GM12878 (cell line): ENCODE data around the gene KAT2B. TPM values are rescaled to one million over a fixed set of nuclear protein-coding genes. Genes with fewer than 3 reads are reported as not detected.

ENCODE experiments used
- BRCA1 ChIP-seq: IDR thresholded peaks from 2 replicates; pipeline ENCODE4 v1.6.1; 2011; ENCODE audit warnings: low read depth, low read length, improper control_type of control experiment
- KLF5 ChIP-seq: fragments of 450-650 bp; IDR thresholded peaks from 2 replicates; pipeline ENCODE4 v1.6.1; 2014; ENCODE audit warnings: mild to moderate bottlenecking; ENCODE audit not compliant: partially characterized antibody
- NR2C2 ChIP-seq: IDR thresholded peaks from 2 replicates; pipeline ENCODE4 v1.6.1; 2011; ENCODE audit warnings: borderline replicate concordance, low read depth; ENCODE audit not compliant: control insufficient read depth, insufficient read length
- POLR2A ChIP-seq: IDR thresholded peaks from 2 replicates; pipeline ENCODE4 v1.6.1; 2011; ENCODE audit warnings: low read depth, mild to moderate bottlenecking, low read length
- POLR2AphosphoS2 ChIP-seq: IDR thresholded peaks from 2 replicates; pipeline ENCODE4 v1.6.1; 2011; ENCODE audit warnings: low read depth, mild to moderate bottlenecking, low read length, improper control_type of control experiment, moderate library complexity
- TBL1XR1 ChIP-seq: IDR thresholded peaks from 2 replicates; pipeline ENCODE4 v1.6.1; 2012; ENCODE audit warnings: low read depth, low read length, improper control_type of control experiment
- ZBTB33 ChIP-seq: fragments of 450-650 bp; IDR thresholded peaks from 2 replicates; pipeline ENCODE4 v1.6.1; 2017; ENCODE audit warnings: mild to moderate bottlenecking
- ZNF24 ChIP-seq: fragments of 450-650 bp; IDR thresholded peaks from 2 replicates; pipeline ENCODE4 v1.6.1; 2017; ENCODE audit warnings: antibody characterized with exemption, mild to moderate bottlenecking
- polyA plus RNA-seq, 11 experiments: library from polyadenylated mRNA; depleted of rRNA in 4 of 11; unstranded in 6 of 11; stranded (reverse) in 5 of 11; fragments of >200 nt; fragmentation: Nextera tagmentation in 4 of 11; fragmentation: Illumina TruSeq in 1 of 11; extraction: Ambion mirVana in 4 of 11; extraction: Trizol in 1 of 11; gene quantifications; 1 replicate in 1 of 11; 2 replicates in 10 of 11; pipeline versions ENCODE4 v1.2.1 to v1.2.3, GENCODE V29; 2011 to 2016; ENCODE audit warnings: inconsistent platforms in 2 of 11, missing spikeins in 2 of 11, low read depth in 1 of 11
- total RNA-seq, 4 experiments: library from RNA; depleted of rRNA in 3 of 4; stranded (reverse); fragments of >200 nt in 3 of 4; fragmentation: Illumina TruSeq in 1 of 4; extraction: Trizol in 1 of 4; gene quantifications; 2 replicates each; pipeline versions ENCODE4 v1.2.1 to v1.2.3, GENCODE V29; 2013 to 2021
- TF ChIP-seq, protein P1 (sequence below): fragments of 450-650 bp; IDR thresholded peaks from 2 replicates; pipeline ENCODE4 v1.6.1; 2018; ENCODE audit warnings: mild to moderate bottlenecking, low read depth, moderate library complexity; ENCODE audit not compliant: partially characterized antibody
- TF ChIP-seq, protein P2 (sequence below): fragments of 450-650 bp; formaldehyde crosslinking; IDR thresholded peaks from 2 replicates; pipeline ENCODE4 v1.4.0; 2020; ENCODE audit warnings: mild to moderate bottlenecking, moderate library complexity

Gene KAT2B
- total and polyA plus RNA-seq, 10 of the 15 experiments (the other 5 are each of a cell fraction or from before 2014, with no cell fraction given), result 2.9 to 15.2 (median 10.2) TPM

- TF ChIP-seq, protein P1, sequence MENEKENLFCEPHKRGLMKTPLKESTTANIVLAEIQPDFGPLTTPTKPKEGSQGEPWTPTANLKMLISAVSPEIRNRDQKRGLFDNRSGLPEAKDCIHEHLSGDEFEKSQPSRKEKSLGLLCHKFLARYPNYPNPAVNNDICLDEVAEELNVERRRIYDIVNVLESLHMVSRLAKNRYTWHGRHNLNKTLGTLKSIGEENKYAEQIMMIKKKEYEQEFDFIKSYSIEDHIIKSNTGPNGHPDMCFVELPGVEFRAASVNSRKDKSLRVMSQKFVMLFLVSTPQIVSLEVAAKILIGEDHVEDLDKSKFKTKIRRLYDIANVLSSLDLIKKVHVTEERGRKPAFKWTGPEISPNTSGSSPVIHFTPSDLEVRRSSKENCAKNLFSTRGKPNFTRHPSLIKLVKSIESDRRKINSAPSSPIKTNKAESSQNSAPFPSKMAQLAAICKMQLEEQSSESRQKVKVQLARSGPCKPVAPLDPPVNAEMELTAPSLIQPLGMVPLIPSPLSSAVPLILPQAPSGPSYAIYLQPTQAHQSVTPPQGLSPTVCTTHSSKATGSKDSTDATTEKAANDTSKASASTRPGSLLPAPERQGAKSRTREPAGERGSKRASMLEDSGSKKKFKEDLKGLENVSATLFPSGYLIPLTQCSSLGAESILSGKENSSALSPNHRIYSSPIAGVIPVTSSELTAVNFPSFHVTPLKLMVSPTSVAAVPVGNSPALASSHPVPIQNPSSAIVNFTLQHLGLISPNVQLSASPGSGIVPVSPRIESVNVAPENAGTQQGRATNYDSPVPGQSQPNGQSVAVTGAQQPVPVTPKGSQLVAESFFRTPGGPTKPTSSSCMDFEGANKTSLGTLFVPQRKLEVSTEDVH, result no peak
- TF ChIP-seq ZNF24 (0 out of 2 replicates have a peak, but pooled peaks have one; percentile 43), BRCA1 (no peak), ZBTB33 (no peak), NR2C2 (no peak), POLR2A (peak; percentile 52; the same call in 1 of the 2 replicates), KLF5 (no peak), POLR2AphosphoS2 (no peak), TBL1XR1 (no peak)
- TF ChIP-seq, protein P2, sequence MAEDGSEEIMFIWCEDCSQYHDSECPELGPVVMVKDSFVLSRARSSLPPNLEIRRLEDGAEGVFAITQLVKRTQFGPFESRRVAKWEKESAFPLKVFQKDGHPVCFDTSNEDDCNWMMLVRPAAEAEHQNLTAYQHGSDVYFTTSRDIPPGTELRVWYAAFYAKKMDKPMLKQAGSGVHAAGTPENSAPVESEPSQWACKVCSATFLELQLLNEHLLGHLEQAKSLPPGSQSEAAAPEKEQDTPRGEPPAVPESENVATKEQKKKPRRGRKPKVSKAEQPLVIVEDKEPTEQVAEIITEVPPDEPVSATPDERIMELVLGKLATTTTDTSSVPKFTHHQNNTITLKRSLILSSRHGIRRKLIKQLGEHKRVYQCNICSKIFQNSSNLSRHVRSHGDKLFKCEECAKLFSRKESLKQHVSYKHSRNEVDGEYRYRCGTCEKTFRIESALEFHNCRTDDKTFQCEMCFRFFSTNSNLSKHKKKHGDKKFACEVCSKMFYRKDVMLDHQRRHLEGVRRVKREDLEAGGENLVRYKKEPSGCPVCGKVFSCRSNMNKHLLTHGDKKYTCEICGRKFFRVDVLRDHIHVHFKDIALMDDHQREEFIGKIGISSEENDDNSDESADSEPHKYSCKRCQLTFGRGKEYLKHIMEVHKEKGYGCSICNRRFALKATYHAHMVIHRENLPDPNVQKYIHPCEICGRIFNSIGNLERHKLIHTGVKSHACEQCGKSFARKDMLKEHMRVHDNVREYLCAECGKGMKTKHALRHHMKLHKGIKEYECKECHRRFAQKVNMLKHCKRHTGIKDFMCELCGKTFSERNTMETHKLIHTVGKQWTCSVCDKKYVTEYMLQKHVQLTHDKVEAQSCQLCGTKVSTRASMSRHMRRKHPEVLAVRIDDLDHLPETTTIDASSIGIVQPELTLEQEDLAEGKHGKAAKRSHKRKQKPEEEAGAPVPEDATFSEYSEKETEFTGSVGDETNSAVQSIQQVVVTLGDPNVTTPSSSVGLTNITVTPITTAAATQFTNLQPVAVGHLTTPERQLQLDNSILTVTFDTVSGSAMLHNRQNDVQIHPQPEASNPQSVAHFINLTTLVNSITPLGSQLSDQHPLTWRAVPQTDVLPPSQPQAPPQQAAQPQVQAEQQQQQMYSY (CRISPR knock-in tag), result no peak
These were observed 426 bp downstream of the KAT2B start (continued) for GRCh38 chr3:20040548-20041196.
